ENCODE results near the gene ZNF683. TPM values are rescaled to one million over a fixed set of nuclear protein-coding genes. Genes with fewer than 3 reads are reported as not detected.

The ZNF683 gene
- total RNA-seq, 1 experiment from 2014 or later = not detected

GRCh38 chr1:26352338-26352679 lies 20.2 kb downstream of the ZNF683 start:
- intact Hi-C loops (cut with micrococcal nuclease; ENCODE audit: unreplicated experiment) = loop anchor here (10.0 kb wide), 1 partner anchor 512 kb away; the partner anchor contains the start of gene SFN
- H3K4me2 ChIP-seq = peak overlapping the region; percentile 73
- DNase-seq = peak in 1 of 2 experiments; percentile 40

GRCh38 chr1:26351590-26352337 lies 20.8 kb downstream of the ZNF683 start:
- no TSS peak for BruUV-seq (replicated peaks)
- DNase-seq = peak; percentile 82 to 93
- TF ChIP-seq, protein P1, sequence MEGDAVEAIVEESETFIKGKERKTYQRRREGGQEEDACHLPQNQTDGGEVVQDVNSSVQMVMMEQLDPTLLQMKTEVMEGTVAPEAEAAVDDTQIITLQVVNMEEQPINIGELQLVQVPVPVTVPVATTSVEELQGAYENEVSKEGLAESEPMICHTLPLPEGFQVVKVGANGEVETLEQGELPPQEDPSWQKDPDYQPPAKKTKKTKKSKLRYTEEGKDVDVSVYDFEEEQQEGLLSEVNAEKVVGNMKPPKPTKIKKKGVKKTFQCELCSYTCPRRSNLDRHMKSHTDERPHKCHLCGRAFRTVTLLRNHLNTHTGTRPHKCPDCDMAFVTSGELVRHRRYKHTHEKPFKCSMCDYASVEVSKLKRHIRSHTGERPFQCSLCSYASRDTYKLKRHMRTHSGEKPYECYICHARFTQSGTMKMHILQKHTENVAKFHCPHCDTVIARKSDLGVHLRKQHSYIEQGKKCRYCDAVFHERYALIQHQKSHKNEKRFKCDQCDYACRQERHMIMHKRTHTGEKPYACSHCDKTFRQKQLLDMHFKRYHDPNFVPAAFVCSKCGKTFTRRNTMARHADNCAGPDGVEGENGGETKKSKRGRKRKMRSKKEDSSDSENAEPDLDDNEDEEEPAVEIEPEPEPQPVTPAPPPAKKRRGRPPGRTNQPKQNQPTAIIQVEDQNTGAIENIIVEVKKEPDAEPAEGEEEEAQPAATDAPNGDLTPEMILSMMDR (conservative IDR thresholded peaks at IDR 0.05) = no peak
- peaks cover 29% of the 10 kb centered on the region for H3F3A ChIP-seq (ENCODE audit: insufficient read depth, low read depth)
- no peaks in the 10 kb centered on the region for H4K20me1 ChIP-seq (ENCODE audit: insufficient read depth)
- H2AFZ ChIP-seq = no peak overlapping the region
- no peaks in the 10 kb centered on the region for H3K36me3 ChIP-seq (ENCODE audit: low read depth)
- ChIA-PET CTCF (interaction anchor here (1.0 kb wide), 2 partner anchors 12 to 65 kb away, joined by 3 read pairs; no protein-coding TSS in a partner anchor), POLR2A (ENCODE audit: unreplicated experiment) (interaction anchor here (0.7 kb wide), 4 partner anchors 18 to 400 kb away, joined by 3 to 10 read pairs (median 4); partner anchors contain the start of gene DHDDS)
- peaks cover 22% of the 10 kb centered on the region for H3K79me2 ChIP-seq (ENCODE audit: low read depth)
- peaks cover 77% of the 10 kb centered on the region for H3K4me1 ChIP-seq (replicated peaks; ENCODE audit: insufficient read depth)
- H3K4me3 ChIP-seq = peak overlapping the region; percentile 56; the same call in 1 of the 2 replicates
- peak overlapping the region; percentile 73 for H3K4me2 ChIP-seq
- H3K9me2 ChIP-seq (ENCODE audit: insufficient read depth) = no peaks in the 10 kb centered on the region
- no peaks in the 10 kb centered on the region for H3K27me3 ChIP-seq (ENCODE audit: insufficient read depth, low read depth)
- no peaks in the 10 kb centered on the region for H3K9me3 ChIP-seq (ENCODE audit: insufficient read depth, low read depth)
- intact Hi-C loops (cut with micrococcal nuclease; ENCODE audit: unreplicated experiment) = loop anchor here (10.0 kb wide), 1 partner anchor 513 kb away; the partner anchor contains the start of gene SFN
- H3K27ac ChIP-seq = peak overlapping the region; percentile 99

More at GRCh38 chr1:26352338-26352679, 20.2 kb downstream of the ZNF683 start:
- BruUV-seq (replicated peaks) = TSS peak; percentile 68
- CTCF ChIA-PET = no interaction called here
- H3F3A ChIP-seq (ENCODE audit: insufficient read depth, low read depth) = peaks cover 31% of the 10 kb centered on the region
- H3K9me2 ChIP-seq (ENCODE audit: insufficient read depth) = no peaks in the 10 kb centered on the region
- H4K20me1 ChIP-seq (ENCODE audit: insufficient read depth) = no peaks in the 10 kb centered on the region
- H3K27ac ChIP-seq = peak overlapping the region; percentile 99
- TF ChIP-seq, protein P1 (conservative IDR thresholded peaks at IDR 0.05) = no peak
- no peak for TF ChIP-seq EZH2 (IDR thresholded peaks at IDR 0.05; ENCODE audit: low read depth)
- H3K4me3 ChIP-seq = peak overlapping the region; percentile 56; the same call in 1 of the 2 replicates
- H3K9me3 ChIP-seq (ENCODE audit: insufficient read depth, low read depth) = no peaks in the 10 kb centered on the region
- H3K27me3 ChIP-seq (ENCODE audit: insufficient read depth, low read depth) = no peaks in the 10 kb centered on the region
- no peaks in the 10 kb centered on the region for H3K36me3 ChIP-seq (ENCODE audit: low read depth)
- H3K79me2 ChIP-seq (ENCODE audit: low read depth) = peaks cover 22% of the 10 kb centered on the region
- POLR2A ChIA-PET (ENCODE audit: unreplicated experiment) = interaction anchor here (0.6 kb wide), 1 partner anchor 226 kb away, joined by 3 read pairs; no protein-coding TSS in a partner anchor
- H3K4me1 ChIP-seq (replicated peaks; ENCODE audit: insufficient read depth) = peaks cover 81% of the 10 kb centered on the region
- H2AFZ ChIP-seq = no peak overlapping the region

GRCh38 chr1:26350701-26351589 lies 21.6 kb downstream of the ZNF683 start:
- intact Hi-C loops (cut with micrococcal nuclease; ENCODE audit: unreplicated experiment) = loop anchor here (10.0 kb wide), 1 partner anchor 514 kb away; the partner anchor contains the start of gene SFN
- BruUV-seq (replicated peaks) = TSS peak; percentile 66
- Histone ChIP-seq H3K79me2 (ENCODE audit: low read depth) (peaks cover 22% of the 10 kb centered on the region), H3K36me3 (ENCODE audit: low read depth) (no peaks in the 10 kb centered on the region), H4K20me1 (ENCODE audit: insufficient read depth) (no peaks in the 10 kb centered on the region), H2AFZ (no peak overlapping the region), H3K4me3 (peak overlapping the region; percentile 46; the same call in 1 of the 2 replicates), H3K9me3 (ENCODE audit: insufficient read depth, low read depth) (no peaks in the 10 kb centered on the region), H3K27ac (peak overlapping the region; percentile 99), H3K27me3 (ENCODE audit: insufficient read depth, low read depth) (no peaks in the 10 kb centered on the region), H3K9me2 (ENCODE audit: insufficient read depth) (no peaks in the 10 kb centered on the region), H3K4me2 (peak overlapping the region; percentile 73), H3K4me1 (replicated peaks; ENCODE audit: insufficient read depth) (peaks cover 68% of the 10 kb centered on the region), H3F3A (ENCODE audit: insufficient read depth, low read depth) (peaks cover 23% of the 10 kb centered on the region)
- CTCF ChIA-PET = interaction anchor here (1.0 kb wide), 2 partner anchors 13 to 66 kb away, joined by 3 read pairs; no protein-coding TSS in a partner anchor
- peak; percentile 42 to 68 for DNase-seq
- TF ChIP-seq, protein P1 (conservative IDR thresholded peaks at IDR 0.05) = no peak
- no peak for TF ChIP-seq EZH2 (IDR thresholded peaks at IDR 0.05; ENCODE audit: low read depth)
- POLR2A ChIA-PET (ENCODE audit: unreplicated experiment) = interaction anchor here (0.5 to 0.7 kb wide), 7 partner anchors 19 to 498 kb away, joined by 3 to 10 read pairs (median 3); partner anchors contain the start of genes DHDDS and SH3BGRL3
